GM19193 (cell line): ENCODE data around the gene EGLN3.

Experiments used
- POLR2A ChIP-seq: IDR thresholded peaks from 4 replicates; pipeline ENCODE4 v1.6.1; 2011; ENCODE audit not compliant: insufficient read depth, insufficient read length; ENCODE audit errors: extremely low read depth

EGLN3 gene

DNA sequence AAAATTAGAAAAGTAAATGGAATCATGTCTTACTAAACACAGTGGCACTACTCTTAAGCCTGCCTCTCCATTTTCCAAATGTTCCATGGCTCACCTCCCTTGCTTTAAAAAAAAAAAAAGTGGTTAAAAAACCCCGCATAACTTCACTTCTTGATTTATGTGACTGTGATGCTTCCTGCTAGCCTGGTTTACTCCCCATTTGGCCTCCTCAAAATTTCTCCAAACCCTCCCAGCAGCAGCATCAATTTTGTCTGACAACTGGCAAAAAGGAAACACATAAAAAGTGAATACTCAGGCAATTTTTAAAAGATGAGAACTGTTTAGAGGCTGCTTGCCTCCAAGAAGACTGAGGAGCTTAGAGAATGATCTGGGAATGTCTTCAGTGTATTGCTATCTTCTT, 17.8 kb upstream of the EGLN3 start:
- TF ChIP-seq POLR2A: no peak

DNA sequence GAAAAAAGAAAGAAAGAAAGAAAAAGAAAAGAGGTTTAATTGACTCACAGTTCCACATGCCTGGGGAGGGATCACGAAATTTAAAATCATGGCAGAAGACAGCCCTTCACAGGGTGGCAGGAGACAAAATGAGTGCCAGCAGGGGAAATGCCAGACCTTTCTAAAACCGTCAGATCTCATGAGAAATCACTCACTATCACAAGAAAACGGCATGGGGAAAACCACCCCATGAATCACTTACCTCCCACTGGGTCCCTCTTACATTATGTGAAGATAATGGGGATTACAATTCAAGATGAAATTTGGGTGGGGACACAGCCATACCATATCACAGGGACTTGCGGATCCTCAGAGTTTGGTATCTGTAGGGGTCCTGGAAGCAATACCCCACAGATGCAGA, 16.3 kb upstream of the EGLN3 start:
- TF ChIP-seq POLR2A: no peak

DNA sequence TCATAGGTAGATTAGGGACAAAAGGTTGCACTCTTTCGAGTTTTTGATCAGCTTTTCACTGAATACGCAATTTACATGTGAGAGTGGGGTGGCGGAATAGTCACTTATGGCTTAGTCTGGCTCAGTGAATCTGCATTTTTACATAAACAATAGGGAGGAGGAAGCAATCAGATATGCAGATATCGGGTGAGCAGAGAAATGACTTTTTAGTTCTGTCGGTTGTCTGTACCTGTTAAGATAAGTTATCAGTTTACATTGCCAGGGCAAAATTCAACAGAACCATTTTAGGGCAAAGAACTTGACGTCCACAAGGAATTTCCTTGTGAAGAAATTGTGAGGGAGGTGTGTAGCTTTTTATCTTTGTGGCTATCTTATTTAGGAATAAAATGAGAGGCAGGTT, 15.4 kb upstream of the EGLN3 start:
- no peak for TF ChIP-seq POLR2A

DNA sequence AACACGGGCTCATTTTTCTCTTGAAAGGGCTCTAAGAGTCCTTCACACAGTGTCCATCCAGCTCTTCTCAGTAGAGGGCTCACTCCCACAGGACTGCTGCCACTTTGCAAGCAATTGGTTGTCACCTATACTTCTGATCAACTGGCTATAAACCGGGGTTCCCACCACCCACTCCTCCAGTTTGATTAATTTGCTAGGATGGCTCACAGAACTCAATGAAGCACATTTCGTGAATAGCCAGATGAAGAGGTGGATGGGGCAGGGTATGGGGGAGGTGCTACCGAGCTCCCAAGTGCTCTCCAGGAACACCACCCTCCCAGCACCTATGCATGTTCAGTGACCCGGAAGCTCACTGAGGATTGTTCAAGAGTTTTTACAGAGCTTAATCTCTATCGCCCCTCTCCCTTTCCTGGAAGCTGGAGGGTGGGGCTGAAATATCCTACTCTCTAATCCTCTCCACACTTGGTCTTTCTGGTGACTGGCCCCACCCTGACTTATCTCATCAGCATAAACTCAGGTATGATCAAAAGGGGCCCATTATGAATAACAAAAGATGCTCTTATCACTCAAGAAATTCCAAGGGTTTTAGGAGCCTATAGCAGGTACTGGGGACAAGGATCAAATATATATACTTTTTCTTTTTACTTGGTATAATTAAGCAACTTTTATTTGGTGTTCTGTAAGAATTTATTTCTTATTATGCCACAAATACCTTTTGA, 13.9 kb upstream of the EGLN3 start:
- TF ChIP-seq POLR2A: no peak

DNA sequence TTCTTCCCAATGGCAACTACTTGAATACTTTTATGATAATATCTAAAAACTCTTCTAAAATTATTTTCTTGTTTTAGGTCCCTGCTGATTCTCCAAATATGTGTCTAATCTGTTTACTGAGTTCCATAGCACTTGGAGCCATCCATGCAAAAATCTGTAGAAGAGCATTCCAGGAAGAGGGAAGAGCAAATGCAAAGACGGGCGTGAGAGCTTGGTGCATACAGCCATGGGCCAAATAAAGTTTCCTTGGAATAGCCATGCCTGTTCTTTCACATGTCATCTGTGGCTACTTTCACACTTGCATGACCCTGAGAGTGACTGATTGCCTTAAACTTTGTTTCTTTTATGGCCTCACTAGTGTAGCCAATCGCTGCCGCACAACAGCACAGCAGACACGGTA, 13.0 kb upstream of the EGLN3 start:
- no peak for TF ChIP-seq POLR2A

DNA sequence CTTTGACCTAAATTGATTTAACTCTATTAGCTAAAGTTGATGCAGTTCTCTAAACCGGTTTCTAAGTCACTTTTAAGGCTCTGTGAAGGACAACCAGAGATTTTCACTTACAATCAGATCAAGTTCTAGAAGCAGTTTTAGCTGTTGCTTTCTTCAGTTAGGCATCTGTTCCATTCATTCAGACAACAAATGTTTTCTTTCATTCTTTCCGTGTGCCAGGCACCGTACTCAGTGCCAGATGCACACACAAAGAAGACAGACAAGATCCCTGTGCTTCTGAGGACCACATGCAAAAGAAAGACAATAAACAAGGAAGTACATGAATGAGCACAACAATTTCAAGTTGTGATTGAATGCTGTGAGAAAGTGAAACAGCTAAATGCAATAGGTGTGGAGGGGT, 11.1 kb upstream of the EGLN3 start:
- TF ChIP-seq POLR2A: no peak

DNA sequence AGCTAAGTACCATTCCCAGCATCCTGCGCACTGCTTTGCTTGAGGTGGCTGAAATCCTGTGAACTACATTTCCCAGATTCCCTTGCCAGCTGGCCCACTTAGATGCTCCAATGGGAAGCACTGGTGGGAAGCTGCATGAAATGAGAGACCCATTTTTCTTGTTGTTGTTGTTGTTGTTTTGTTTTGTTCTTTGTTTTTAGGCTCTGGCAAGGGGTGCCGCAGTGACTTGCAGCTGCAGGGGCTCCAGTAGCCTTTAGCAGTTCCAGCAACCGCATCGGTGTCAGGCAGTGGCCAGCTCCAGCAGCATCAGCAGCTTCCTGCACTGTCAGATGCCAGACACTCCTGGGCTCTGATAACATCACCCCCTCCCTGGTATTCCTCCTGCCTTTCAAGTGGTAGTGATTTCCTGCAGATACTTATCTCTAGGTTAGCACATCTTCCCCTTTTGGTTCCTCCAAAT, 8.8 kb upstream of the EGLN3 start:
- no peak for TF ChIP-seq POLR2A

DNA sequence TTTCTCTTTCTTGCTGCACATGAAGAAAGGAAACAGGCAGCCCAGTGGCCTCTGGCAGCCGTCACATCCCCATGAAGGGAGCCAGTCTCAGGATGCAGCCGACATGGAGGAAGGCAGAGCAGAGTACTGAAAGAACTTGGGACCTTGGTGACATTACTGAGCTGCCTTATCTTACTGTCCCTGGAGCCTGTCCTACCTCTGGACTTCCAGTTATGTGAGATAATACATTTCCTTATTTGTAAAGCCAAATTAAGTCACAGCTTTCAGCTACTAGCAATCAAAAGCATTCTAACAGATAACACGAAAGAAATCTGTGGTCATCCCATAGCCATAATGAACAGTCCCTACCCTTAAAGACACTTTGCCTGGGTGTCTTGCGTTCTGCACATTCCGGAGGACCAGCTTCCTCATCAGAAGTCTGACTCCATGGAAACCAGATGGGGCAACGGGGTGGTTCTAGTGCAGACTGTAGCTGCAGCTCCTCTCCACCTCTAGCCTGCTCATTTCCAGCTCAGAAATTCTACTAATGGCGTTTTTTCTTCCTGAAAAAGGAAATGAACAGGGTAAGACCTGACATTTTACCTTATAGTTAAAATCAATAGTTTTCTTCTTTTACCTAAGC, 7.8 kb upstream of the EGLN3 start:
- no peak for TF ChIP-seq POLR2A

DNA sequence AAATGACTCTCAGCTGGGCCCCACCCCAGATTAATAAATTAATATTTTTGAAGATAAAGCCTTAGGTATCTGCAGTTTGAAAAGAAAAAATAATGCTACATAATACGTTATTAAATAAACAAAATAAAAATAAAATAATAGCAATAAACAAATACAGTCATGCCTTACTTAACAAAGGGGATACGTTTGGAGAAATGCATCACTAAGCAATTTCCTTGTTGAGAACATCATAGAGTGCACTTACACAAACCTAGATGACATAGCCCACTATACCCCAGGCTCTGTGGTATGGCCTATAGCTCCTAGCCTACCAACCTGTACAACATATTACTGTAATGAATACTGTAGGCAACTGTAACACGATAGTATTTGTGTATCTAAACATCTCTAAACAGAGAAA, 7.1 kb upstream of the EGLN3 start:
- TF ChIP-seq POLR2A: no peak

DNA sequence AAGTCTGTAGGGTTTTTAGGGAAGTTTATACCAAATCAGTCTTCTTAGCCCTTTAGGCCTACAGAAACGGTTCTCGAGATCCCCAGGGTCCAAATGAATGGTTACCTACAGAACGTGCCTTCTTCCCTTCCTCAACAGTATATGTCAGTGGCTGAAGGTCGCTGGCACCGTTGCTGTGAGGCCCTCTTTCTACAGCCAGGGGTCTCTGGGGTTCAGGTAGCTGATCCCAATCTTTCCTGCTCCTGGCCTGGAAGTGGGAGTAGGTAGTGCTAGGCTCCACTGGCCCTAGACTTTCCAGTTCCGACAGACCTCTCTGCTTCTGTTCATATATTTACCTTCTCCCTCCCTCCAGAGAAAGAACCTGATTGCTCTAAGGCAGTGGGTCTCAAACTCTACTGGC, 6.4 kb upstream of the EGLN3 start:
- no peak for TF ChIP-seq POLR2A

DNA sequence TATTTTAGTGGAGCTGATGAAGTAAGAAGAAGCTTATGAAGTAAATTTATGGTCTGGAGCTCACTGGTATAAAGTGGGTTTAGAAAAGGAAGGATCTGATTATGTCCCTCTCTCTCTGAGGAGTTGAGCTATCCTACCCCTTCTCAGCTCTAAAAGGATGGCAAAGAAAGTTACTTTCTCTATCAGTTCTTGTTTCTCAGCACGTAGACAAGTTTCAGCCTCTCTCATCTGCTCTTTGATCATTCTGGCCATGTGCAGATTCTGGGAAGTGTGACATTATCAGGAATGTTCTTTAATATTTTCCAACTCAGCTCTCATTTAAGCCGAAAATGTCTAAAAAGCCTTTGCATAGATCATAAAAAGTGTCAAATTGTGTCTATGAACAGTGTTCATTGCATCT, 5.8 kb upstream of the EGLN3 start:
- TF ChIP-seq POLR2A: no peak

DNA sequence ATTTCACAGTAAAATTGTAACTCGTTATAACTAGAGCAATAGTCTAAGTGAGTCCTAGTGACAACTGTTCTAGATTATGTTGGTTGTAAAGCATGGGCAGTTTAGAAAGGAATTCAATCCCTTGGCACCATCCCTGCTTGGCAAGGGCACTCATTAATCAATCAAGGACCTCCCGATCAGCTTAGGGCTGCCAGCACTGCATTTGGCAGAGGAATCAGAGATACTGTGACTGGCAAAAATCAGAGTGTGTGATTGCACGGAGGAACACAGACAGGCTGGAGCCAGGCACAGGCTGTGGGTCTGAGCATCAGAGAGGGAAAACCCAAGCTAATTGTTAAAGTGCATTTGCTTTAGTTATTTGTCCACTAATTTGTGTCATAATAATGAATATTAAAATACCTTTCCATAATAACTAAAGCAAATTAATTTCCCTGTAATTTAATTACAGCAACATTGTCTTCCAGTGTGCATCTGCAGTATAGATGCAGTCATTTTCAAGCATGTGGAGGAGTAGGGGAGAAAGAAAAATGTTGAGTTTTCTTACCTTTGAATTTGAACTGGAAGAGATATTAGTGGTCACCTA, 3.2 kb upstream of the EGLN3 start:
- TF ChIP-seq POLR2A: no peak

DNA sequence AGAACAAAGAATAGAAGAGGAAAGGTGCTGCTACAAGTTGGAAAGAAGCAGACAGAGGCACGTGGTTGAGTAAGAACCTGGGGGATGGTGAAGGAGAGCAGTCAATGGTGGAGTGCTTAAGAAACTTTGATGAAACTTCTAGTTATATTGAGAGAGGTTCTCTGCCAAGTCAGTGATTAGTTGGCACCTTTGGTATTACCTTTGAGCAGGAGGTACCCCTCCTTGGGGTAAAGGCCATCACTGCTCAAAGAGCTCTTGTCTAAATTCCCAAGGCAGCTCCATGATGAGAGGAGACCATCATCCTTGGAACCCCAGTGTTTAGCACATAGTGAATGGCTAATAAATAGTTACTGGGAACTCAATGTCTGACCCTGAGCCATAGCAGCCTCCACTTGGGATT, 1.7 kb upstream of the EGLN3 start:
- no peak for TF ChIP-seq POLR2A

DNA sequence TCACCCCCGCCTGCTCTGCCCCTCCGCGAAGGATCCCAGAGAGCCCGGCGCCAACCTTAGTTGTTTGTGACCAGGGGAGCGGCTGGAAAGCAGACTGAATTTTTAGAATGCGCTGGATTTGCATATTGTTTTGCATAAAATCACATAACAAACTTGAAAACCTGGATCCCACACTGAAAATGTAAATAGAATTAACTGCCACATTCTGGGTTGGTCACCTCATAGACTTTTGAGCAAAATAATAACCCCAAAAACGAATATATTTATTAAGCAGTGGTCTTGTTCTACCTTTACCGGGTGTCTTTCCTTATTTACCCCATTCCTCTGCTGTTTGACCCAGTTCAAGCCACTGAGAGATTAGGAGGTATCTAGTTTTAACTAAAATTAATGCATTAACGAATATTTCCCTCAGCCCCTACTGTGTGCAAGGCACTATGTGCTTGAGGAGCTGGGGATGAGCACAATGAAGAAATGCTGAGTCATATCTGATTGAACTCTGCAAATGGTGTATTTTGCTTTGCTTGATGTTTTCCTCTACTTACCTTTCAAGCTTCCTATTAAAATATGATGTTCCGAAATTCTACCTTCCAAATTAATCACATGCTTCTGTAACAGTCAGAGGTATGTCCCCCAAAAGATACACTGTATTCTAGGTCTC, 438 bp upstream of the EGLN3 start:
- no peak for TF ChIP-seq POLR2A

DNA sequence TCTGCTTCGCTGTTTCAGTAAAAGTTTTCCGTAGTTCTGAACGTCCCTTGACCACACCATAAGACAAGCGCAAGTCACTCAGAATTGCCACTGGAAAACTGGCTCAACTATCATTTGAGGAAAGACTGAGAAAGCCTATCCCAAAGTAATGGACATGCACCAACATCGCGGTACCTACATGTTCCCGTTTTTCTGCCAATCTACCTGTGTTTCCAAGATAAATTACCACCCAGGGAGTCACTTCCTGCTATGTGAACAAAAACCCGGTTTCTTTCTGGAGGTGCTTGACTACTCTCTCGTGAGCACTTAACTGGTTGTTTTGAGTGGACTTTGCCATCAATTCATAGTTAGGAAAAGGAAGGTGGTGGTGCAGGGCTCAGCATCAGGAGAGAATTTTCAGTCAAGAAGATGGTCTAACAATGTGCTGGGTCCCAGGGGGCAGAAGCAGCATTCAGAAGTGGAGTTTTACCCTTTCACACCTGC, 1.4 kb downstream of the EGLN3 start:
- TF ChIP-seq POLR2A: no peak
